HepG2 (cell line): ENCODE data around the gene ADGRG6. TPM values are rescaled to one million over a fixed set of nuclear protein-coding genes. Genes with fewer than 3 reads are reported as not detected.

Experiments
- CENPX ChIP-seq: sonication (generic); formaldehyde crosslinking; IDR thresholded peaks from 2 replicates; pipeline ENCODE4 v1.9.0; 2021; ENCODE audit warnings: mild to moderate bottlenecking, missing genetic modification reagents, moderate library complexity
- HDAC6 ChIP-seq: fragments of 200-600 bp; sonication (generic); IDR thresholded peaks from 2 replicates; pipeline ENCODE4 v1.7.0; 2017; ENCODE audit warnings: mild to moderate bottlenecking, antibody characterized with exemption, low read length, low read depth
- KDM6A ChIP-seq: IDR thresholded peaks from 2 replicates; pipeline ENCODE4 v1.6.1; 2016; ENCODE audit warnings: low read depth
- LCORL ChIP-seq, 2 experiments: fragments of 450-650 bp in 1 of 2; sonication (generic) in 1 of 2; formaldehyde crosslinking in 1 of 2; IDR thresholded peaks; 2 replicates each; pipeline versions ENCODE4 v1.5.0 to v1.6.1; 2017 to 2020; ENCODE audit warnings: antibody characterized with exemption in 1 of 2, missing genetic modification reagents in 1 of 2
- NFATC3 ChIP-seq: sonication (generic); formaldehyde crosslinking; IDR thresholded peaks from 2 replicates; pipeline ENCODE4 v1.5.1; 2020; ENCODE audit warnings: mild to moderate bottlenecking, missing genetic modification reagents
- PAXIP1 ChIP-seq: sonication (generic); formaldehyde crosslinking; conservative IDR thresholded peaks from 2 replicates; pipeline ENCODE4 v1.4.0; 2020; ENCODE audit warnings: mild to moderate bottlenecking, missing genetic modification reagents, moderate library complexity
- TBX2 ChIP-seq: sonication (generic); formaldehyde crosslinking; IDR thresholded peaks from 2 replicates; pipeline ENCODE4 v1.5.0; 2020; ENCODE audit warnings: missing genetic modification reagents, mild to moderate bottlenecking, borderline replicate concordance
- TCF7 ChIP-seq: sonication (generic); IDR thresholded peaks from 2 replicates; pipeline ENCODE4 v1.6.1; 2016; ENCODE audit warnings: antibody characterized with exemption, low read depth
- THAP7 ChIP-seq: sonication (generic); formaldehyde crosslinking; IDR thresholded peaks from 2 replicates; pipeline ENCODE4 v1.8.1; 2023; ENCODE audit warnings: mild to moderate bottlenecking, missing genetic modification reagents
- ZBTB20 ChIP-seq: sonication (generic); formaldehyde crosslinking; IDR thresholded peaks from 2 replicates; pipeline ENCODE4 v1.8.1; 2023; ENCODE audit warnings: missing genetic modification reagents, low read depth, mild to moderate bottlenecking, borderline replicate concordance
- ZMYM4 ChIP-seq: sonication (generic); formaldehyde crosslinking; IDR thresholded peaks from 2 replicates; pipeline ENCODE4 v1.8.1; 2023; ENCODE audit warnings: mild to moderate bottlenecking, missing genetic modification reagents
- ZNF225 ChIP-seq: sonication (generic); formaldehyde crosslinking; IDR thresholded peaks from 2 replicates; pipeline ENCODE4 v1.4.0; 2020; ENCODE audit warnings: mild to moderate bottlenecking, missing genetic modification reagents
- ZNF503 ChIP-seq: sonication (generic); formaldehyde crosslinking; IDR thresholded peaks from 2 replicates; pipeline ENCODE4 v1.4.0; 2020; ENCODE audit warnings: missing genetic modification reagents
- ZNF614 ChIP-seq: IDR thresholded peaks from 2 replicates; pipeline ENCODE4 v1.6.1; 2018; ENCODE audit warnings: missing biosample characterization, missing genetic modification reagents, inconsistent platforms, borderline replicate concordance
- ZSCAN5A ChIP-seq: sonication (generic); formaldehyde crosslinking; IDR thresholded peaks from 2 replicates; pipeline ENCODE4 v1.8.0; 2022; ENCODE audit warnings: mild to moderate bottlenecking, missing genetic modification reagents, borderline replicate concordance
- polyA plus RNA-seq, 8 experiments: library from polyadenylated mRNA; depleted of rRNA in 3 of 8; stranded (reverse) in 7 of 8; unstranded in 1 of 8; fragments of >200 nt; fragmentation: Illumina TruSeq in 4 of 8; extraction: Trizol in 4 of 8; gene quantifications; 2 replicates each; pipeline versions ENCODE4 v1.2.1 to v1.2.3, GENCODE V29; 2011 to 2016; ENCODE audit warnings: low read depth in 4 of 8, missing spikeins in 1 of 8, mixed read lengths in 1 of 8; ENCODE audit not compliant: insufficient read depth in 1 of 8
- total RNA-seq, 5 experiments: library from RNA; depleted of rRNA; stranded (reverse); fragments of >200 nt; fragmentation: Illumina TruSeq; extraction: Trizol; gene quantifications; 2 replicates each; pipeline ENCODE4 v1.2.3, GENCODE V29; 2016; ENCODE audit warnings: low read depth in 1 of 5

ADGRG6 gene
- total and polyA plus RNA-seq, 2 of the 13 experiments (the other 11 are each of a cell fraction or from before 2014, with no cell fraction given), result 129 to 249 TPM

GRCh38 chr6:142292166-142292924 is 9.5 kb upstream of the ADGRG6 start (continued):
- TF ChIP-seq TBX2 (CRISPR knock-in tag) (no peak), TCF7 (peak; percentile 68), ZMYM4 (peak; percentile 66), PAXIP1 (CRISPR knock-in tag) (peak; percentile 29; the same call in 1 of the 2 replicates), THAP7 (CRISPR knock-in tag) (no peak), LCORL (IDR thresholded peaks at IDR 0.05) (no peak), LCORL (CRISPR knock-in tag; IDR thresholded peaks at IDR 0.05) (peak; percentile 55; the same call in 1 of the 2 replicates), ZSCAN5A (no peak), HDAC6 (no peak), KDM6A (CRISPR knock-in tag) (peak; percentile 26; the same call in 1 of the 2 replicates), ZNF614 (peak; percentile 50; the same call in 1 of the 2 replicates), CENPX (no peak), ZBTB20 (no peak), ZNF225 (no peak), ZNF503 (CRISPR knock-in tag) (no peak), NFATC3 (CRISPR knock-in tag) (no peak)
